ENCODE results near the gene DRC3.

Gene DRC3

DNA sequence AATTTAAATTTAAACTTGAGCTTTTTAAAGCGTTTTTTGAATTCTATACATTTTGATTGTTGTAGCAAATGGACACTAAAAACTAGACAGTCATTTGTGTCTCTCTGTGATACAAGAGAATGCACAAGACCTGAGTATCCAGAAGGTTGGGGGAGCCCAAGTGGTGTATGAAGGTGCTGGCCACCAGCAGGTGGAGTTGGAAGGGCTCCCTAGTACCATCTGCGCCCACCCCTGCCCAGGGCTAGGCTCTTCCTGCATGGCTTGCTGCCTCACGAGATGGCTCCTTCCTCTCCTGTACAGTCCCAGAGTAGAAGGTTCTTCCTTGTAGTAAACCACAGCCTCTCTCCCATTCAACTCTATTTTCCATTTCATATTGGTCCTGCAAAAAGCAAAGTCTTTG lies 83.6 kb downstream of the DRC3 start:
- DNase-seq (ENCODE audit: low read depth), result no peak

DNA sequence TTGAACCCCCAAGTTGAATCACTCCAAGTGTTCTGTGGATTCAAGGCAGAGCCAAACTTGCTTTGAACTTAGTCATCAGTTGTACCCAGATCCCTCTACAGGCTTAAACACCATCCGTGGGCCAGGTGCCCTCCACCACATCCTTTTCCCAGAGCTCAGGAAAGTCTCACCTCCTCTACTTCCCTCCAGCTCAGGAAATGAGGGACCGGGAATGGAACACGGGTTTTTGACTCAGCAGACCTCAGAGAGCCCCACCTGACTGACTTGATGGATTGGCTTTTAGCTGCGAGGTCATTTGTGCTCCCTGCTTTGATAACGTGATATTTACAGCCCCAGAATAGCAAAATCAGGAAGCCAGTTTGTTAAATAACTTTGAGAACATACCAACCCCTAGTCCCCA lies 86.6 kb downstream of the DRC3 start:
- no peak for DNase-seq (ENCODE audit: low read depth)

DNA sequence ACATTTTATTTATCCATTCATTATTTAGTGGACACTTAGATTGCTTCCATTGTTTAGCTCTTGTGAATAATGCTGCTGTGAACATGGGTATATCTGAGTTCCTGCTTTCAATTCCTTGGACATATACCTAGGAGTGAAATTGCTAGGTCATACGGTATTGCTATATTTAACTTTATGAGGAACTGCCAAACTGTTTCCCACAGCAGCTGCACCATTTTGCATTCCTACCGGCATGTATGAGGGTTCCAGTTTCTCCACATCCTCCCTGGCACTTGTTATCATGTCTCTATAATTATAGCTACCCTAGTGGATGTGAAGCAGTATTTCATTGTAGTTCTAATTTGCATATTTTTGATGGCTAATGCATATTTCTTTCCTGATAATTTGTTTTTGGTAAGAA lies 91.4 kb downstream of the DRC3 start:
- no peak for DNase-seq (ENCODE audit: low read depth)

DNA sequence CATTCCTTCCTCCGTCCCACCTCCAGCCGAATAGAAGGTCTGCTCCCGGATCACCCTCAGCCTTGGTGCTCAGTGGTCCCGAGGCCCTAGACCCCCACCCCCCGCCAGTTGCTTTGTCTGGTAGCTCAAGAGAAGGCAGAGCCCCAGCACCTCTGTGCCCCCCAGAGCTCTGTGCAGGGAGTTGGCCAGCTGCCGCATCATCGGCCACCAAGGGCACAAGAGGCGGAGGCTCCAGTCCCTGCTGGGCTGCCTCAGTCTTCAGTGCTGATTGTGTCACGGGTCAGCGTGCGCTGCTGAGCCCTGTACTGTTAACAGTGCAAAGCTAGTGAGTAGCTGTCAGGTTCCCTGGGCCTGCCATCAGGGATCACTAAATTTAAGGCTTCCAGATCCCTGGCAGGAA lies 92.9 kb downstream of the DRC3 start:
- DNase-seq (ENCODE audit: low read depth), result no peak

Measured in iris pigment epithelial cell (primary cell).